PC-3 (cell line): ENCODE measurements around the gene KRTAP2-4. TPM values are rescaled to one million over a fixed set of nuclear protein-coding genes. Genes with fewer than 3 reads are reported as not detected.

Experiments used
- ATAC-seq: fragments of 200-7000 bp; cut with Tn5 transposase; 2 replicates; pipeline ENCODE4 v1.9.1; 2020; ENCODE audit warnings: mild to moderate bottlenecking, moderate library complexity
- BruUV-seq: library from RNA; stranded (reverse); fragments of 400-500 nt; replicated peaks from 2 replicates; lab custom pipeline; 2021; lab: Mats Ljungman, UMichigan
- CTCF ChIA-PET: fragments of 300-600 bp; sonication (Branson Sonifier 250); formaldehyde crosslinking; loops from one replicate; lab custom pipeline; 2022; ENCODE audit warnings: antibody characterized with exemption; lab: Charles Lee
- POLR2A ChIA-PET: fragments of 300-600 bp; sonication (Branson Sonifier 250); formaldehyde crosslinking; loops from one replicate; lab custom pipeline; 2022; ENCODE audit warnings: antibody characterized with exemption; ENCODE audit not compliant: unreplicated experiment; lab: Charles Lee
- DNase-seq: peaks from one replicate; pipeline ENCODE4 v3.0.0-alpha.2; 2015
- H2AFZ ChIP-seq: fragments of 300-600 bp; sonication (generic); 2 replicates; pipeline ENCODE4 v1.6.0; 2016; ENCODE audit warnings: antibody characterized with exemption, low read length
- H3F3A ChIP-seq: fragments of 300-600 bp; sonication (generic); one replicate; pipeline ENCODE4 v1.6.0; 2017; ENCODE audit warnings: antibody characterized with exemption, low read length, control low read depth, mild to moderate bottlenecking; ENCODE audit not compliant: unreplicated experiment
- H3K27ac ChIP-seq: fragments of 300-600 bp; sonication (generic); 2 replicates; pipeline ENCODE4 v1.5.1; 2016; ENCODE audit warnings: mild to moderate bottlenecking, low read length
- H3K27me3 ChIP-seq: fragments of 300-600 bp; sonication (generic); 2 replicates; pipeline ENCODE4 v1.6.1; 2016; ENCODE audit warnings: low read length, mixed read lengths
- H3K36me3 ChIP-seq: fragments of 300-600 bp; sonication (generic); 2 replicates; pipeline ENCODE4 v1.6.1; 2016; ENCODE audit warnings: low read depth, mixed run types, low read length, mixed read lengths
- H3K4me1 ChIP-seq: fragments of 300-600 bp; sonication (generic); 2 replicates; pipeline ENCODE4 v1.5.1; 2016; ENCODE audit warnings: low read length; ENCODE audit not compliant: insufficient read depth
- H3K4me2 ChIP-seq: fragments of 300-600 bp; sonication (generic); 2 replicates; pipeline ENCODE4 v1.6.0; 2016; ENCODE audit warnings: low read length
- H3K4me3 ChIP-seq: fragments of 300-600 bp; sonication (generic); 2 replicates; pipeline ENCODE4 v1.5.1; 2016; ENCODE audit warnings: mild to moderate bottlenecking, low read length, mixed read lengths
- H3K79me2 ChIP-seq: fragments of 300-600 bp; sonication (generic); 2 replicates; pipeline ENCODE4 v1.6.1; 2017; ENCODE audit warnings: low read length, mixed read lengths
- H3K9ac ChIP-seq: fragments of 300-600 bp; sonication (generic); 2 replicates; pipeline ENCODE4 v1.6.0; 2016; ENCODE audit warnings: mild to moderate bottlenecking, low read length
- H3K9me2 ChIP-seq: fragments of 300-600 bp; sonication (generic); replicated peaks from 2 replicates; pipeline ENCODE4 v1.6.1; 2016; ENCODE audit warnings: mixed run types, low read length, mixed read lengths
- H3K9me3 ChIP-seq: fragments of 300-600 bp; sonication (generic); 2 replicates; pipeline ENCODE4 v1.6.1; 2016; ENCODE audit warnings: low read length, mixed read lengths
- H4K20me1 ChIP-seq: fragments of 300-600 bp; sonication (generic); 2 replicates; pipeline ENCODE4 v1.6.1; 2016; ENCODE audit warnings: low read length, mixed read lengths
- EZH2 ChIP-seq: fragments of 300-600 bp; sonication (generic); IDR thresholded peaks from one replicate; pipeline ENCODE4 v1.6.1; 2017; ENCODE audit warnings: antibody characterized with exemption, mild to moderate bottlenecking, low read length; ENCODE audit not compliant: unreplicated experiment
- EZH2phosphoT487 ChIP-seq: fragments of 300-600 bp; sonication (generic); IDR thresholded peaks from 2 replicates; pipeline ENCODE4 v1.6.1; 2018; ENCODE audit warnings: mild to moderate bottlenecking, antibody characterized with exemption, low read length, borderline replicate concordance
- intact Hi-C: fragments of 100-400 bp; cut with micrococcal nuclease; formaldehyde crosslinking; loops from 2 replicates; pipeline ENCODE4 v1.9.0; 2023
- total RNA-seq: library from RNA; depleted of rRNA; stranded (reverse); fragments of >200 nt; gene quantifications from 2 replicates; pipeline ENCODE4 v1.2.3, GENCODE V29; 2014
- TF ChIP-seq, protein P1 (sequence below): fragments of 300-600 bp; sonication (generic); conservative IDR thresholded peaks from 2 replicates; pipeline ENCODE4 v1.5.1; 2017; ENCODE audit warnings: antibody characterized with exemption, low read depth, mild to moderate bottlenecking, low read length

Gene KRTAP2-4
- total RNA-seq, 1 experiment from 2014 or later: not detected

GRCh38 chr17:41064301-41064700 is 1.4 kb downstream of the KRTAP2-4 start:
- peaks cover 76% of the 10 kb centered on the region for H3K4me1 ChIP-seq

DNA sequence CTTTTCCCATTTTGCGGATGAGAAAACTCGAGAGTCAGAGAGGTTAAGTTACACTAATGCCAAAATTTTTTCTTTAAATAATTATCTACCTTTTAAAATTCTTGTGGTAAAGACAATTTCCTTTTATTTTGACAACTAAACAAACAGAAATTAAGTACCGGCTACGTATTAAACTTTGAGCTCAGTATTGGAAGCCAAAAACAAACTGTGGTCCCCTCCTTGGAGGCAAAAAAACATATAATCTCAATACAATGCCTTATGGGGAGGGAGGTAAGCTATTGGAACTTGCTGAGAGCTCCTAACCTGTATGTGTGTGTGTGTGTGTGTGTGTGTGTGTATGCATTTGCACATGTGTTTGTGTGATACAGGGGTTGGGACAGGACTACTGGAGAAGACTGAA is 2.2 kb downstream of the KRTAP2-4 start:
- ATAC-seq: peak; percentile 14; the same call in 1 of the 2 replicates
- no peaks in the 10 kb centered on the region for H3K36me3 ChIP-seq
- no peaks in the 10 kb centered on the region for H3K79me2 ChIP-seq
- BruUV-seq: no TSS peak
- H3F3A ChIP-seq: peaks cover 8% of the 10 kb centered on the region
- ChIA-PET CTCF (no interaction called here), POLR2A (interaction anchor here (0.7 kb wide), 1 partner anchor 12 kb away, joined by 3 read pairs; no protein-coding TSS in a partner anchor)
- no peaks in the 10 kb centered on the region for H3K9me3 ChIP-seq
- no peak overlapping the region for H3K9ac ChIP-seq
- H3K4me2 ChIP-seq: peak overlapping the region; percentile 23; the same call in 1 of the 2 replicates
- intact Hi-C loops: loop anchor here (5.0 to 10.0 kb wide), 3 partner anchors 59 to 151 kb away; partner anchors contain the start of gene KRTAP3-1
- no peaks in the 10 kb centered on the region for H4K20me1 ChIP-seq
- peak; percentile 53 for DNase-seq
- peaks cover 82% of the 10 kb centered on the region for H3K4me1 ChIP-seq
- no peaks in the 10 kb centered on the region for H3K27me3 ChIP-seq
- peak overlapping the region; percentile 34 for H3K27ac ChIP-seq
- no peak overlapping the region for H3K4me3 ChIP-seq
- TF ChIP-seq, protein P1, sequence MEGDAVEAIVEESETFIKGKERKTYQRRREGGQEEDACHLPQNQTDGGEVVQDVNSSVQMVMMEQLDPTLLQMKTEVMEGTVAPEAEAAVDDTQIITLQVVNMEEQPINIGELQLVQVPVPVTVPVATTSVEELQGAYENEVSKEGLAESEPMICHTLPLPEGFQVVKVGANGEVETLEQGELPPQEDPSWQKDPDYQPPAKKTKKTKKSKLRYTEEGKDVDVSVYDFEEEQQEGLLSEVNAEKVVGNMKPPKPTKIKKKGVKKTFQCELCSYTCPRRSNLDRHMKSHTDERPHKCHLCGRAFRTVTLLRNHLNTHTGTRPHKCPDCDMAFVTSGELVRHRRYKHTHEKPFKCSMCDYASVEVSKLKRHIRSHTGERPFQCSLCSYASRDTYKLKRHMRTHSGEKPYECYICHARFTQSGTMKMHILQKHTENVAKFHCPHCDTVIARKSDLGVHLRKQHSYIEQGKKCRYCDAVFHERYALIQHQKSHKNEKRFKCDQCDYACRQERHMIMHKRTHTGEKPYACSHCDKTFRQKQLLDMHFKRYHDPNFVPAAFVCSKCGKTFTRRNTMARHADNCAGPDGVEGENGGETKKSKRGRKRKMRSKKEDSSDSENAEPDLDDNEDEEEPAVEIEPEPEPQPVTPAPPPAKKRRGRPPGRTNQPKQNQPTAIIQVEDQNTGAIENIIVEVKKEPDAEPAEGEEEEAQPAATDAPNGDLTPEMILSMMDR: no peak
- TF ChIP-seq EZH2 (no peak), EZH2phosphoT487 (no peak)
- no peak overlapping the region for H2AFZ ChIP-seq
- no peaks in the 10 kb centered on the region for H3K9me2 ChIP-seq

More at GRCh38 chr17:41064301-41064700, 1.4 kb downstream of the KRTAP2-4 start:
- Histone ChIP-seq H3K4me2 (no peak overlapping the region), H3K27ac (peak overlapping the region; percentile 21; the same call in 1 of the 2 replicates), H3K4me3 (no peak overlapping the region), H4K20me1 (no peaks in the 10 kb centered on the region), H3K79me2 (no peaks in the 10 kb centered on the region), H3K9me3 (no peaks in the 10 kb centered on the region), H3K27me3 (no peaks in the 10 kb centered on the region), H3K9me2 (no peaks in the 10 kb centered on the region), H3K9ac (no peak overlapping the region), H2AFZ (no peak overlapping the region), H3K36me3 (no peaks in the 10 kb centered on the region), H3F3A (peaks cover 8% of the 10 kb centered on the region)
- CTCF ChIA-PET: no interaction called here
- intact Hi-C loops: loop anchor here (5.0 to 10.0 kb wide), 3 partner anchors 60 to 150 kb away; partner anchors contain the start of gene KRTAP3-1
- TF ChIP-seq EZH2phosphoT487 (no peak), EZH2 (no peak)
- TF ChIP-seq, protein P1: no peak
- DNase-seq (no peak), ATAC-seq (no peak)
- no TSS peak for BruUV-seq
- POLR2A ChIA-PET: no interaction called here

- Histone ChIP-seq H3K9ac (no peak overlapping the region), H3K79me2 (no peaks in the 10 kb centered on the region), H3K27me3 (no peaks in the 10 kb centered on the region), H3K9me2 (no peaks in the 10 kb centered on the region), H3K4me1 (peaks cover 82% of the 10 kb centered on the region), H3F3A (peaks cover 8% of the 10 kb centered on the region), H3K27ac (peak overlapping the region; percentile 94), H3K9me3 (no peaks in the 10 kb centered on the region), H3K4me3 (no peak overlapping the region), H2AFZ (no peak overlapping the region), H4K20me1 (no peaks in the 10 kb centered on the region), H3K4me2 (no peak overlapping the region), H3K36me3 (no peaks in the 10 kb centered on the region)
- intact Hi-C loops: loop anchor here (5.0 to 10.0 kb wide), 3 partner anchors 57 to 153 kb away; partner anchors contain the start of gene KRTAP3-1
- peak; percentile 54 for DNase-seq
- ATAC-seq: no peak
- ChIA-PET CTCF (no interaction called here), POLR2A (no interaction called here)
- BruUV-seq: no TSS peak
- no peak for TF ChIP-seq EZH2phosphoT487
- TF ChIP-seq EZH2: no peak
- TF ChIP-seq, protein P1: no peak
Observed at GRCh38 chr17:41061964-41062363, 3.7 kb downstream of the KRTAP2-4 start.
